NT2/D1 (cell line): Measurements from ENCODE around the gene UCP3.
"Not testable (repeated sequence)": the region's sequence is repeated elsewhere in the genome, so short reads cannot be mapped to it uniquely, and the experiment has no call there.

Experiments
- DNase-seq: peaks from one replicate; pipeline ENCODE4 v3.0.0-alpha.2; 2011; ENCODE audit warnings: low read depth, low spot score
- H3K27me3 ChIP-seq: 2 replicates; pipeline ENCODE4 v1.6.0; 2011; ENCODE audit warnings: mild to moderate bottlenecking; ENCODE audit not compliant: insufficient read length, insufficient read depth
- H3K36me3 ChIP-seq: 2 replicates; pipeline ENCODE4 v1.6.1; 2011; ENCODE audit warnings: mild to moderate bottlenecking, low read length, mixed read lengths; ENCODE audit not compliant: insufficient read depth, insufficient read length
- H3K4me1 ChIP-seq: 2 replicates; pipeline ENCODE4 v1.5.1; 2011; ENCODE audit not compliant: insufficient read depth, insufficient read length
- H3K4me3 ChIP-seq: 2 replicates; pipeline ENCODE4 v1.5.1; 2011; ENCODE audit warnings: low read depth; ENCODE audit not compliant: insufficient read length
- H3K9ac ChIP-seq: 2 replicates; pipeline ENCODE4 v1.6.0; 2011; ENCODE audit warnings: low read depth; ENCODE audit not compliant: insufficient read length
- H3K9me3 ChIP-seq: 2 replicates; pipeline ENCODE4 v1.5.1; 2011; ENCODE audit warnings: mild to moderate bottlenecking, low read length; ENCODE audit not compliant: insufficient read depth
- SUZ12 ChIP-seq: IDR thresholded peaks from 2 replicates; pipeline ENCODE4 v1.6.1; 2011; ENCODE audit not compliant: insufficient read length, insufficient read depth; ENCODE audit errors: extremely low read depth
- YY1 ChIP-seq: IDR thresholded peaks from 2 replicates; pipeline ENCODE4 v1.6.1; 2011; ENCODE audit not compliant: insufficient read length, insufficient read depth
- ZNF274 ChIP-seq: IDR thresholded peaks from 2 replicates; pipeline ENCODE4 v1.6.1; 2011; ENCODE audit warnings: mild to moderate bottlenecking, low read depth, low read length

UCP3 gene

DNA sequence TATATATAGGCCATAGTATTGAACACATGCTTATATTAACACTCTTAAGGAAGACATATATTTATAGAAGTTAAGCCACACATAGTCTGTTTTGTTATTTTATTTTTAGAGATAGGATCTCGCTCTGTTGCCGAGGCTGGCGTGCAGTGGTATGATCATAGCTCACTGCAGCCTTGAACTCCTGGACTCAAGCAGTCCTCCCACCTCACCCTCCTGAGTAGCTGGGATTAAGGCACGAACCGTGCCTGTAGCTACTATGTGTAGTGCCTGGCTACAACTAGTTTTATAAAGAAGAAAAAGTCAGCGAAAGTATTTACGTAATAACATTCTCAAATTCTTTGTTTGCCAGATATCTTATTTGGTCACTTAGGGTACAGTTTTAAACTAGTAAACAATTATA, 20.7 kb downstream of the UCP3 start:
- Histone ChIP-seq H3K4me1 (peaks cover 3% of the 10 kb centered on the region), H3K4me3 (no peak overlapping the region), H3K36me3 (no peaks in the 10 kb centered on the region), H3K27me3 (no peaks in the 10 kb centered on the region), H3K9me3 (no peaks in the 10 kb centered on the region), H3K9ac (no peak overlapping the region)
- no peak for DNase-seq
- no peak for TF ChIP-seq ZNF274
- no peak for TF ChIP-seq YY1
- no peak for TF ChIP-seq SUZ12

DNA sequence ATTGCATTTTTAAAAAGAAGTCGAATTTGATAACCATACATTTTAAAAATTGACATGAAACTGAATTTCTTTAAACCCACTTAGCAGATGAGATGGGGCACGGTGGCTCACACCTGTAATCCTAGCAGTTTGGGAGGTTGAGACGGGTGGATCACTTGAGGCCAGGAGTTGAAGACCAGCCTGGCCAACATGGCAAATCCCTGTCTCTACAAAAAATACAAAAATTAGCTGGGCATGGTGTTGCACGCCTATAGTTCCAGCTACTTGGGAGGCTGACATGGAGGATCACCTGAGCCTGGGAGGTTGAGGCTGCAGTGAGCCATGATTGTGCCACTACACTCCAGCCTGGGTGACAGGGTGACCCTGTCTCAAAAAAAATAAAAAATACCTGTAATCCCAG, 23.2 kb downstream of the UCP3 start:
- H3K4me1 ChIP-seq, H3K9me3 ChIP-seq, H3K36me3 ChIP-seq, H3K9ac ChIP-seq, H3K27me3 ChIP-seq, H3K4me3 ChIP-seq, DNase-seq: not testable (repeated sequence)

DNA sequence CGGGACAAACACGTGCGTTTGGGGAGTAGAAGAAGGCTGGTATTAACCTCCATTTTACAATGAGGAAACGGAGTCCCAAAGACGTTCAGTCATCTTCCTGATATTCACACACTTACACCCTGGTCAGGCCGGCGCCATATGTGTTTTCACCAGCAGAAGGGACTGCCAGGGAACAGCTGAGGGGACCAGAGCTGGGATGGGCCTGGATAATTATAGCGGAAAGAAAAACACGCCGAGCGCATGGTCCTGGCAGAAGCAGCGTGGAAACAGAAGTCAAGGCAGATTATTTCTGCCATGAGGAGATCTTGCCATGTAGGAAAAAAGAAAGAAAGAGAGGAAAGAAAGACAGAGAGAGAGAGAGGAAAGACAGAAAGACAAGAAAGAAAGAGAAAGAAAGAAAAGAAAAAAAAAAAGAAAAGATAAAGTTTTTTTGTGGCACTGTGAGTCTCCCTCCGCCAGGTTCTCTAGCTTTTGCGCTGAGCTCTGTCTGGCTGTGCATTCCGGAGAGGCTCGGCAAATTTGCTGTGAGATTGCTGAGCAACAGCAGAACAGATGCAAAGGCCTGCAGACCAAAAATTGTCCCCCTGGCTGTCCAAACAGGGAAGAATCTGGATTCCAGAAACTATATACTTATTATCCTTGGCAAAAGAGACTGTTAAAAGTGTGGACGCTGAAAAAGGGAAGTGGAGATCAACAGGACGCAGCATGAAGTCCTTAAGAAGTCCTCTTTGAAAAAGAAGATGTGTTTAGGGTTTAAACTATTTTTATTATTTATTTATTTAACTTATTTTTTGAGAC, 24.9 kb downstream of the UCP3 start:
- DNase-seq = no peak
- peak overlapping the region; percentile 82 for H3K4me3 ChIP-seq
- no peak for TF ChIP-seq ZNF274
- TF ChIP-seq YY1 = no peak
- no peak for TF ChIP-seq SUZ12
- no peaks in the 10 kb centered on the region for H3K27me3 ChIP-seq
- peak overlapping the region; percentile 74 for H3K9ac ChIP-seq
- no peaks in the 10 kb centered on the region for H3K9me3 ChIP-seq
- peaks cover 14% of the 10 kb centered on the region for H3K4me1 ChIP-seq
- H3K36me3 ChIP-seq = peaks cover 25% of the 10 kb centered on the region

DNA sequence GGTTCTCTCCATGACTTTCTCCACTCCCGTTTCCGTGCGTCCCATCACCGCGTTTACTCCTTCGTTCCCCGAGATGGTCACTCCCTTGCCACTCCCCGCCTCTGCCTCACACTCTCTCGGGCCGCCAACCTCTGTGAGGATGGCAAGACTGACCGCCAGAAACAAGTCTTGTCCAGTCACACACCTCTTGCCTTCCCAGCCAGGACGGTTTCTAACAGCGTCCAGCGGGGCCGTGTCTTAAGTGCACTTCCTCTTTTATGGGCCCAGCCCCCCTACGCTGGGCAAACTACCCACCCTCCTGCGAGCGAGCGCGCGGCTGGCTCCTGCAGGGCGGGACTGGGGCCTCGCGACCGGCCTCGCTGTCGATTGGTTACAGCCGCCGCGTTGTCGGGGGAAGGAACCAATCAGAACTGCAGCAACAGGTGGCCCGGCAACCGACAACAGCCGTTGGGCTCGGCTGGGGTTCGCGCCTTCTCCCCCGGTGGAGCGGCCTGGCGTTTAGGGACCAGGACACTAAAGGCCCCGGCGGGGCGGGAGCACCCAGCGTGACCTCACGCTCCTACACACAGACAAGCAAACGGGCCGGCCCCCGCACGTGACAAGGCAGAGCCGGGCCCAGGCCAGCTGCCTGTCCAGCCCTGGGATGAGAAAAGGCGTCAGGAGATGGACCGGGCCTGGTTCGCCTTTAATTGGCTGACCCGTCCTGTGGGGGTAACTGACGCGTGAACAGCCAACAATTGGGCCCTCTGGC, 25.7 kb downstream of the UCP3 start:
- H3K4me1 ChIP-seq = peaks cover 14% of the 10 kb centered on the region
- peaks cover 33% of the 10 kb centered on the region for H3K36me3 ChIP-seq
- H3K27me3 ChIP-seq = no peaks in the 10 kb centered on the region
- TF ChIP-seq SUZ12 (no peak), YY1 (no peak), ZNF274 (no peak)
- H3K9me3 ChIP-seq = no peaks in the 10 kb centered on the region
- peak overlapping the region; percentile 92 for H3K9ac ChIP-seq
- peak; percentile 80 for DNase-seq
- peak overlapping the region; percentile 82 for H3K4me3 ChIP-seq

DNA sequence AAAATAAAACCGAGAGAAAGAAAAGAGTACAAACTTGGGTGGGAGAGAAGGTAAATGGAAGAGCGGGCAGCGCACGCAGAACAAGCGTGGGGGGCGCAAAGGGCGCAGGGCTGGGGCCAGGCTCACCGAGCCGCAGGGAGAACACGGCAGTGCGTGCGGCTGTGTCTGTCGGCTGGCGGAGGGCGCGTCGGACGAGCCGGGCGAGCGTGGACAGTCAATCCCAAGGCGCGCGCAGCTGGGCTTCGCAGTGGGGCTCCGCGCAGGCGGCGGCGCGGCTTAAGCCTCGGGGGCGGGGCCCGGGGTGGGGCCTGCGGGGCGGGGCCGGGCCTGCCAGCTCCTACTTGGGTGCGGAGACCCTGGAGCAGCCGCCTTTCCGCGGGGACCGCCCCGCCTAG, 26.3 kb downstream of the UCP3 start, which contains the start of gene UCP2:
Gene UCP2 (minus strand): TSS at position 249 of the 395 bp plus-strand sequence. CDS start 4,465 bp downstream, outside the sequence.
- H3K27me3 ChIP-seq = no peaks in the 10 kb centered on the region
- peaks cover 14% of the 10 kb centered on the region for H3K4me1 ChIP-seq
- H3K4me3 ChIP-seq = peak within 1 kb of the TSS; percentile 82
- H3K9me3 ChIP-seq = no peaks in the 10 kb centered on the region
- TF ChIP-seq YY1 (no peak), SUZ12 (no peak), ZNF274 (no peak)
- peaks cover 39% of the 10 kb centered on the region for H3K36me3 ChIP-seq
- H3K9ac ChIP-seq = peak within 1 kb of the TSS; percentile 92
- peak; percentile 36 for DNase-seq

DNA sequence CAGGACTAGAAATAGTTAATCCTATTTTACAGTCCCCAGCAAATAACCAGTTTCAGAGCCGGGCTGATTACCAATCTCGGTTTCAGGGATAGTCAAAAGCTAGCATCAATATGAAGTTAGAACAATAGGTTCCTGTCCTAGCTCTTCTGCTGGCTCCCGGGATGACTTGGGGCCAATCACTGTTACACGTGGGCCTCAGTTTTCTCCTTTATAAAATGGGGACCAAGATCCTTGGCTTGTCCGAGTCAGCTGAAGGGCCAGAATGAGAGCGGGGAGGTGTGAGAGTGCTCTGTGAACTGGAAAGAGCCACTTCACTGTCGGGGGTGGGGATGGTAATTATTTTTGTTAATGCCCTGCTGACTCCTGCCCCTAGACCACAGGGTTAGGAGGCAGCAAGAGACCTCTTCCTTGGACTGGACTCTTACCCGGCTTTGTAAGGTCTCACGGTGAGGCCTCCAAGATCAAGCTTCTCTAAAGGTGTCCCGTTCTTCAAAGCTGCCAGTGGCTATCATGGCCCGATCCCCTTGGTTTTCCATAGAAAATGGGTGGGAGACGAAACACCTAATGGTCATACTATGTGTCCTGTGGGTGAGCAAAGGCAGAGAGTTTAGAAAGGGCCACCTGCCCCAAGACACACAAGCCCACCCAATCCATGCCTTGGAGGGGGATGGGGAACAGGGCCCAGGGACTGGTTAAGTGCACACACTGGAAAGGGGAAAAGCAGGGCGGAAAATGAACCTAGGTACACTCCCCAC, 27.7 kb downstream of the UCP3 start:
- H3K36me3 ChIP-seq = peaks cover 52% of the 10 kb centered on the region
- DNase-seq = no peak
- TF ChIP-seq SUZ12 (no peak), ZNF274 (no peak), YY1 (no peak)
- no peaks in the 10 kb centered on the region for H3K9me3 ChIP-seq
- H3K9ac ChIP-seq = peak overlapping the region; percentile 85
- no peaks in the 10 kb centered on the region for H3K27me3 ChIP-seq
- H3K4me1 ChIP-seq = peaks cover 14% of the 10 kb centered on the region
- H3K4me3 ChIP-seq = peak overlapping the region; percentile 65

DNA sequence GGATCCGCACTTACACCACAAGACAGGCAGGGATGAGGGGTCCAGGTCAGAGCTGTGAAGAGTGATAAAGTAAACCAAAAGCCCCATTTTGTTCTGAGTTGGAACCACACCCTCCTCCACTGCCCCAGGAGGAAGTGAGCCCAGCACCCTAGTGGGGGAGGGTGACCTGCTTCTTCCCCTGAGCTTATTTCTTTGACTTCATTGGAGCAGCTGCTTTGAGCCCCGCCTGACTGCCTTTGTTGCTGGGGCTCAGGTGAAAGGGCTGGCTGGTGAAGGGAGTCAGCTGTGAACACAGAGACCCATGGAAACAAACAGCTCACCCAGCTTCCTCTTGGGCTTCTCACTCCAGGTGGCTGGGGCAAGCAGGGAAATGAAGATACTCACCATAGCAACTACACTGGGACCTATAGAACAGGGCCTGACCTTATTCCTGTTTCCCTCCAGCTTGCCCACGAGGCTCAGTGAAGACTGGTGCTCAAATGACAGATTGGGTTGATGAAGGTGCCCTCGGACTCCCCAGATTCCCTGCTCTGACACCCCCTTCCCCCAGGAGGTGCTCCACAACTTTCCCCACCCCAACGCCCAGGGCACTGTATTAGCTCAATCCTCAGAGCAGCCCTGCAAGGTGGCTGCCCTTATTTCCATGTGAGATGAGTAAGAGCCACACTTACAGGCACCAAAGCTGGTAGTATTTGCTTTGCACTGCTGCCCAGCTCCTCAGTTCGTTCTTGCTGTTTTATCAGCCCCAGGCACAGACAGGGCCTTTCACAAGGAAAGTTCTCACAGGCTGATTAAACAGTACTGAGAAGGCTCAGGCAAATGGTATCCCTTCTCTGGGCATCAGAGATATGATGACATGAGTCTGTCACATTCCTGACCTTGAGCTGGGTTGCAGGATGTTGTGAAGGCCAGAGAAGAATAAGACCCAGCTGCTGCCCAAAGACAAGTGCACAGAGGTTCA, 28.6 kb downstream of the UCP3 start:
- peaks cover 14% of the 10 kb centered on the region for H3K4me1 ChIP-seq
- H3K9ac ChIP-seq = no peak overlapping the region
- H3K36me3 ChIP-seq = peaks cover 61% of the 10 kb centered on the region
- H3K9me3 ChIP-seq = no peaks in the 10 kb centered on the region
- no peak for DNase-seq
- TF ChIP-seq YY1 (no peak), SUZ12 (no peak), ZNF274 (no peak)
- no peaks in the 10 kb centered on the region for H3K27me3 ChIP-seq
- H3K4me3 ChIP-seq = no peak overlapping the region
